Neural cell (in vitro differentiated cells): ENCODE data around the gene ETV6.

Experiments used
- EP300 ChIP-seq: fragments of 450-650 bp; conservative IDR thresholded peaks from 2 replicates; pipeline ENCODE4 v1.6.1; 2014; ENCODE audit warnings: antibody characterized with exemption, mild to moderate bottlenecking, moderate library complexity; ENCODE audit not compliant: poor library complexity, severe bottlenecking
- EZH2 ChIP-seq: fragments of 200-600, 300-800 bp; shearing (Covaris generic), sonication (generic); IDR thresholded peaks from 2 replicates; pipeline ENCODE4 v1.6.1; 2014; ENCODE audit warnings: antibody characterized with exemption, low read length, borderline replicate concordance, mild to moderate bottlenecking; ENCODE audit not compliant: insufficient read depth, poor library complexity, severe bottlenecking
- MXI1 ChIP-seq: fragments of 450-650 bp; conservative IDR thresholded peaks from 2 replicates; pipeline ENCODE4 v1.6.1; 2014; ENCODE audit warnings: antibody characterized with exemption, mild to moderate bottlenecking; ENCODE audit not compliant: poor library complexity, severe bottlenecking
- POLR2AphosphoS5 ChIP-seq: IDR thresholded peaks from 2 replicates; pipeline ENCODE4 v1.6.1; 2012
- RAD21 ChIP-seq: fragments of 450-650 bp; conservative IDR thresholded peaks from 2 replicates; pipeline ENCODE4 v1.6.1; 2014; ENCODE audit warnings: antibody characterized with exemption, mild to moderate bottlenecking, moderate library complexity
- SMC3 ChIP-seq: fragments of 450-650 bp; conservative IDR thresholded peaks from 2 replicates; pipeline ENCODE4 v1.6.1; 2014; ENCODE audit warnings: antibody characterized with exemption, mild to moderate bottlenecking, moderate library complexity; ENCODE audit not compliant: poor library complexity
- TAF1 ChIP-seq: IDR thresholded peaks from 2 replicates; pipeline ENCODE4 v1.6.1; 2012; ENCODE audit warnings: low read depth
- TF ChIP-seq, protein P1 (sequence below): fragments of 450-650 bp; IDR thresholded peaks from 2 replicates; pipeline ENCODE4 v1.5.1; 2014; ENCODE audit warnings: antibody characterized with exemption, mild to moderate bottlenecking, moderate library complexity; ENCODE audit not compliant: poor library complexity, severe bottlenecking
- TF ChIP-seq, protein P2 (sequence below): IDR thresholded peaks from 2 replicates; pipeline ENCODE4 v1.6.1; 2012; ENCODE audit warnings: borderline replicate concordance

DNA sequence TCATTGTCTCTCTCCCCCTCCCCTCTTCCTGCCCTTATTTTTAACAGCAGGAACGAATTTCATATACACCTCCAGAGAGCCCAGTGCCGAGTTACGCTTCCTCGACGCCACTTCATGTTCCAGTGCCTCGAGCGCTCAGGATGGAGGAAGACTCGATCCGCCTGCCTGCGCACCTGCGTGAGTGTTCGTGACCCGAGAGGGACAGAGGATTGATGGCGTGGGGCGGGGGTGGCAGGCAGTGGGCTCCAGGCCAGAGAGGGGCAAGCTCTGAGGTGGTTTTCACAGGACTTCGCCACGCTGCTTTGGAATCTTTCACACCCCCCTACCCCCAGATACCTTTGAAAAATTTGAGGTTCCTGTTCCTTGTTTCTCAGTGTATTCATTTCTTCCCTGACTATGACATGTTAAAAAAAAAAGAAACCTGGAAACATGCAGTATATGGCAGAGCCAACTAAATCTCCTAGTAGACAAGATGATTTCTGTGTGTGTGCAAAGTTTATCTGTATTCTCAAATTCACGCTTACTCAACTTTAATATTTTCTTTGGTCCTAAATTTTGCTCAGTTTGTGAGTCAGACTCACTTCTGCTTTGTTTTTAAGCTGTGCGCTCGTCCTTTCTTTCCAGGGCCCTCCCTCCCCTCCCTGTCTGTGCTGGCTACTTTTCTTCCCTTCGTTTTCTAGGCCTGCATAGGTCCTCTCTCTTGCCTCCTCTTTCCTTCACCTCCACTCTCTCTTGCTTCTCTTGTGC, 103.1 kb downstream of the ETV6 start:
- TF ChIP-seq, protein P1, sequence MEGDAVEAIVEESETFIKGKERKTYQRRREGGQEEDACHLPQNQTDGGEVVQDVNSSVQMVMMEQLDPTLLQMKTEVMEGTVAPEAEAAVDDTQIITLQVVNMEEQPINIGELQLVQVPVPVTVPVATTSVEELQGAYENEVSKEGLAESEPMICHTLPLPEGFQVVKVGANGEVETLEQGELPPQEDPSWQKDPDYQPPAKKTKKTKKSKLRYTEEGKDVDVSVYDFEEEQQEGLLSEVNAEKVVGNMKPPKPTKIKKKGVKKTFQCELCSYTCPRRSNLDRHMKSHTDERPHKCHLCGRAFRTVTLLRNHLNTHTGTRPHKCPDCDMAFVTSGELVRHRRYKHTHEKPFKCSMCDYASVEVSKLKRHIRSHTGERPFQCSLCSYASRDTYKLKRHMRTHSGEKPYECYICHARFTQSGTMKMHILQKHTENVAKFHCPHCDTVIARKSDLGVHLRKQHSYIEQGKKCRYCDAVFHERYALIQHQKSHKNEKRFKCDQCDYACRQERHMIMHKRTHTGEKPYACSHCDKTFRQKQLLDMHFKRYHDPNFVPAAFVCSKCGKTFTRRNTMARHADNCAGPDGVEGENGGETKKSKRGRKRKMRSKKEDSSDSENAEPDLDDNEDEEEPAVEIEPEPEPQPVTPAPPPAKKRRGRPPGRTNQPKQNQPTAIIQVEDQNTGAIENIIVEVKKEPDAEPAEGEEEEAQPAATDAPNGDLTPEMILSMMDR = no peak
- TF ChIP-seq POLR2AphosphoS5 (no peak), EZH2 (no peak), EP300 (no peak), MXI1 (no peak), SMC3 (no peak), TAF1 (no peak), RAD21 (no peak)
- TF ChIP-seq, protein P2, sequence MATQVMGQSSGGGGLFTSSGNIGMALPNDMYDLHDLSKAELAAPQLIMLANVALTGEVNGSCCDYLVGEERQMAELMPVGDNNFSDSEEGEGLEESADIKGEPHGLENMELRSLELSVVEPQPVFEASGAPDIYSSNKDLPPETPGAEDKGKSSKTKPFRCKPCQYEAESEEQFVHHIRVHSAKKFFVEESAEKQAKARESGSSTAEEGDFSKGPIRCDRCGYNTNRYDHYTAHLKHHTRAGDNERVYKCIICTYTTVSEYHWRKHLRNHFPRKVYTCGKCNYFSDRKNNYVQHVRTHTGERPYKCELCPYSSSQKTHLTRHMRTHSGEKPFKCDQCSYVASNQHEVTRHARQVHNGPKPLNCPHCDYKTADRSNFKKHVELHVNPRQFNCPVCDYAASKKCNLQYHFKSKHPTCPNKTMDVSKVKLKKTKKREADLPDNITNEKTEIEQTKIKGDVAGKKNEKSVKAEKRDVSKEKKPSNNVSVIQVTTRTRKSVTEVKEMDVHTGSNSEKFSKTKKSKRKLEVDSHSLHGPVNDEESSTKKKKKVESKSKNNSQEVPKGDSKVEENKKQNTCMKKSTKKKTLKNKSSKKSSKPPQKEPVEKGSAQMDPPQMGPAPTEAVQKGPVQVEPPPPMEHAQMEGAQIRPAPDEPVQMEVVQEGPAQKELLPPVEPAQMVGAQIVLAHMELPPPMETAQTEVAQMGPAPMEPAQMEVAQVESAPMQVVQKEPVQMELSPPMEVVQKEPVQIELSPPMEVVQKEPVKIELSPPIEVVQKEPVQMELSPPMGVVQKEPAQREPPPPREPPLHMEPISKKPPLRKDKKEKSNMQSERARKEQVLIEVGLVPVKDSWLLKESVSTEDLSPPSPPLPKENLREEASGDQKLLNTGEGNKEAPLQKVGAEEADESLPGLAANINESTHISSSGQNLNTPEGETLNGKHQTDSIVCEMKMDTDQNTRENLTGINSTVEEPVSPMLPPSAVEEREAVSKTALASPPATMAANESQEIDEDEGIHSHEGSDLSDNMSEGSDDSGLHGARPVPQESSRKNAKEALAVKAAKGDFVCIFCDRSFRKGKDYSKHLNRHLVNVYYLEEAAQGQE = no peak
